NCI-H1930 (cell line): Measurements from ENCODE around the gene ADAMTS13.
"Not testable (repeated sequence)": the region's sequence is repeated elsewhere in the genome, so short reads cannot be mapped to it uniquely, and the experiment has no call there.

Experiments used
- DNase-seq, 2 experiments: peaks; one replicate each; lab custom pipeline; 2025; lab: John Stamatoyannopoulos, UW

The ADAMTS13 gene

GRCh38 chr9:133392308-133392707 lies 29.9 kb upstream of the ADAMTS13 start:
- not testable (repeated sequence) for DNase-seq

GRCh38 chr9:133393399-133393798 lies 28.8 kb upstream of the ADAMTS13 start:
- DNase-seq, result no peak

- no peak for DNase-seq
Observed at GRCh38 chr9:133394687-133395271, 27.4 kb upstream of the ADAMTS13 start.

- DNase-seq, result no peak
Observed at GRCh38 chr9:133396952-133397351, 25.2 kb upstream of the ADAMTS13 start.

GRCh38 chr9:133397370-133397769 lies 24.8 kb upstream of the ADAMTS13 start:
- no peak for DNase-seq

- no peak for DNase-seq
Observed at GRCh38 chr9:133397895-133398294, 24.3 kb upstream of the ADAMTS13 start.

- no peak for DNase-seq
Observed at GRCh38 chr9:133400292-133400691, 21.9 kb upstream of the ADAMTS13 start.

- DNase-seq, result no peak
Observed at GRCh38 chr9:133401588-133401987, 20.6 kb upstream of the ADAMTS13 start.

- DNase-seq, result no peak
Observed at GRCh38 chr9:133402689-133403088, 19.5 kb upstream of the ADAMTS13 start.

- no peak for DNase-seq
Observed at GRCh38 chr9:133403766-133404453, 18.3 kb upstream of the ADAMTS13 start.

GRCh38 chr9:133404454-133405002 lies 17.6 kb upstream of the ADAMTS13 start:
- no peak for DNase-seq

GRCh38 chr9:133405508-133406438 lies 16.4 kb upstream of the ADAMTS13 start:
- no peak for DNase-seq

GRCh38 chr9:133406480-133407307 lies 15.5 kb upstream of the ADAMTS13 start:
- peak; percentile 16 to 36 for DNase-seq

- DNase-seq, result no peak
Observed at GRCh38 chr9:133408042-133408441, 14.1 kb upstream of the ADAMTS13 start.

- DNase-seq, result no peak
Observed at GRCh38 chr9:133415170-133415569, 7.0 kb upstream of the ADAMTS13 start.

GRCh38 chr9:133417541-133418461 lies 4.4 kb upstream of the ADAMTS13 start, which contains the start of gene REXO4:
TSS of gene REXO4 (minus strand) at chr9:133418010. CDS start at chr9:133417844, 166 bp downstream.
- DNase-seq, result peak; percentile 80 to 85

GRCh38 chr9:133419005-133419404 lies 3.2 kb upstream of the ADAMTS13 start:
- no peak for DNase-seq

GRCh38 chr9:133420392-133420827 lies 1.8 kb upstream of the ADAMTS13 start:
- no peak for DNase-seq

- no peak for DNase-seq
Observed at GRCh38 chr9:133423216-133423615, 1.0 kb downstream of the ADAMTS13 start.

GRCh38 chr9:133424187-133424586 lies 2.0 kb downstream of the ADAMTS13 start:
- DNase-seq, result no peak
